HUES6 (cell line): ENCODE results near the gene CDH22.

Source experiments
- H3K27ac ChIP-seq: 2 replicates; pipeline ENCODE4 v1.7.0; 2013; ENCODE audit warnings: low read depth, mild to moderate bottlenecking, low read length, inconsistent platforms
- H3K27me3 ChIP-seq: 2 replicates; pipeline ENCODE4 v1.6.1; 2013; ENCODE audit warnings: low read length; ENCODE audit not compliant: control insufficient read depth, insufficient read depth
- H3K36me3 ChIP-seq: 2 replicates; pipeline ENCODE4 v1.6.1; 2013; ENCODE audit warnings: low read length; ENCODE audit not compliant: control insufficient read depth, insufficient read depth
- H3K4me1 ChIP-seq: 2 replicates; pipeline ENCODE4 v1.6.1; 2013; ENCODE audit warnings: low read length; ENCODE audit not compliant: control insufficient read depth, insufficient read depth
- H3K4me3 ChIP-seq: 2 replicates; pipeline ENCODE4 v1.5.1; 2013; ENCODE audit warnings: low read depth, low read length
- H3K9ac ChIP-seq: one replicate; pipeline ENCODE4 v1.6.1; 2013; ENCODE audit warnings: mild to moderate bottlenecking, low read length
- H3K9me3 ChIP-seq: 2 replicates; pipeline ENCODE4 v1.6.1; 2013; ENCODE audit warnings: low read depth, low read length; ENCODE audit not compliant: control insufficient read depth, insufficient read depth

The CDH22 gene

DNA sequence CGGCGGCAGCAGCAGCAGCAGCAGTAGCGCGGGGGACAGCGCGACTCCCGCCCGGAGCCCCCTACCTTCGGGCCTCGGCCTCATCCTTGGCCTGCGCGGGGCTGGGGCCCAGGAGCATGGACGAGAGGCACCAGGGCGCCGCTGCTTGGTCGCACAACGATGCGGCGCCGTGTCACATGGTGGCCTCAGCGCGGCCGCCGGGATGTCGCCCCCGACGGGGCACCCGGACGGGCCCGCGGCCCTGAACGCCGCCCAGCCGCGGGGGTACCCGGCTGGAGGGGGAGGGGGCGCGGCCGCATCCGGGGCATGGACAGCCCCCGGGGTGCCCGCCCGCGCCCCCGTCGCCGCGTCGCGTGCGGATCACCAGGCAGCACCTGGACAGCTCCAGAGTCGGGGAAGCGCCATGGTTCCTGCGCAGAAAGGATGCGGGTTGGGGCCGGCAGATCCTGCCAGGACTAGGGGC, 57.1 kb downstream of the CDH22 start:
- Histone ChIP-seq H3K4me3 (peak overlapping the region; percentile 49), H3K27me3 (peaks cover 91% of the 10 kb centered on the region), H3K9ac (no peak overlapping the region)

DNA sequence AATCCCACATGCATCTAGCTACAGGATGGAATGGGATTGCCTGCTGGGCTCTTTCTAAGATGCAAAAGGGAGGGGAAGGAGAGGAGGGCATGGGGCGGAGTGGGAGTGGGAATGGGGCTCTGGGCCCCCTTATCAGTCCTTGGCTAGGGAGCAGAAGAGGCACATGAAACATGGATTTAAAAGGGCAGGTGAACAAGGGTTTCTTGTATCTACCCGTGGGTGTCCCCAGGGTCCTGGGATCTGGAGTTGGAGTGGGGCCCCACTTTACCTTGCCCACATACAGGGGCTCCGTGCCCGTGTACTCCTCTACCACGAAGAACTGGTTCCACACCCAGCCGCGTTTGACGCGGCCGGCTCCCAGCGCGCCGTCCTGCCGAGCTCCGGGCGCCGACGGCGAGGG, 57.5 kb downstream of the CDH22 start:
- Histone ChIP-seq H3K9me3 (no peaks in the 10 kb centered on the region), H3K36me3 (no peaks in the 10 kb centered on the region), H3K27me3 (peaks cover 88% of the 10 kb centered on the region), H3K27ac (no peak overlapping the region), H3K4me1 (peaks cover 5% of the 10 kb centered on the region; the same call in 1 of the 2 replicates), H3K4me3 (peak overlapping the region; percentile 49; the same call in 1 of the 2 replicates), H3K9ac (no peak overlapping the region)

More for the DNA sequence above, 57.1 kb downstream of the CDH22 start:
- H3K27ac ChIP-seq, result no peak overlapping the region
- H3K36me3 ChIP-seq, result no peaks in the 10 kb centered on the region
- H3K9me3 ChIP-seq, result no peaks in the 10 kb centered on the region
- peaks cover 5% of the 10 kb centered on the region; the same call in 1 of the 2 replicates for H3K4me1 ChIP-seq

DNA sequence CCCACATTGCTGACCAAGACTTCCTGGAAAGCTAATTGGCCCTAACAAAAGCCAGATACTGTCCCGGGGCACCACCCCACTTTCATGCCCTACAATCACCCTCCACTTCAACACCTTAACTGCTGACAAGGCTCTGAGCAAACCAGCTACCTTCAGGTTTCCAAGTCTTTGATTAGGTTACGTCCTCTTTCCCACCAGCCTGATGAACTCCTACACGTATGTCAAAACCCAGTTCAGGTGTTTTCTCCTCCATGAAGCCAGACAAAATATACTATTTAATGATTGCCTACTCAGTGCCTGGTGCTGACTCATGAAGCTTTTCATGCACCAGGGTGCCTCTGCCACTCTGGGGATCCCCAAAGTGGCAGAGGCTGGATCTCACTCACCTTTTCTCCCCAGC, 58.6 kb downstream of the CDH22 start:
- Histone ChIP-seq H3K9me3 (no peaks in the 10 kb centered on the region), H3K4me3 (no peak overlapping the region), H3K27me3 (peaks cover 81% of the 10 kb centered on the region)

DNA sequence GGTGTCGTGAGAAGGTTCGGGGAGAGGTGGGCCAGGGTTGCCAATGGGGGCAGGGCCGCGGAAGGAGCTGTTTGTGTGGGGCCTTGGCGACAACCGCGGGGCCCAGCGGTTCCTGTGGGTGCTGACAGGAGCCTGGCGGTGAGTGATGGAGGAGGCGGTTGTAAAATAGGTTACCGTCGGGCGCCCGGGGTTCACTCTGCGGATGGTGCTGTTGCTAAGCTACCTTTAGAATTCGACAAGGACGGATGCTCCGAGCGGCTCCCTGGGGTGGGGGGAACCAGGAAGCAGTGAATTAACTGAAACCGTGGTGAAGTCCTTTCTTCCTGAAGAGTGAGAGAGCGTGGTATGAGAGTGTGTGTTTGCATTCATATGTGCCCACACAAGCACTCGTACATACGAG, 61.7 kb downstream of the CDH22 start:
- H3K27me3 ChIP-seq, result peaks cover 52% of the 10 kb centered on the region

More for the DNA sequence above, 58.6 kb downstream of the CDH22 start:
- Histone ChIP-seq H3K9ac (no peak overlapping the region), H3K4me1 (peaks cover 5% of the 10 kb centered on the region; the same call in 1 of the 2 replicates), H3K36me3 (no peaks in the 10 kb centered on the region), H3K27ac (no peak overlapping the region)

DNA sequence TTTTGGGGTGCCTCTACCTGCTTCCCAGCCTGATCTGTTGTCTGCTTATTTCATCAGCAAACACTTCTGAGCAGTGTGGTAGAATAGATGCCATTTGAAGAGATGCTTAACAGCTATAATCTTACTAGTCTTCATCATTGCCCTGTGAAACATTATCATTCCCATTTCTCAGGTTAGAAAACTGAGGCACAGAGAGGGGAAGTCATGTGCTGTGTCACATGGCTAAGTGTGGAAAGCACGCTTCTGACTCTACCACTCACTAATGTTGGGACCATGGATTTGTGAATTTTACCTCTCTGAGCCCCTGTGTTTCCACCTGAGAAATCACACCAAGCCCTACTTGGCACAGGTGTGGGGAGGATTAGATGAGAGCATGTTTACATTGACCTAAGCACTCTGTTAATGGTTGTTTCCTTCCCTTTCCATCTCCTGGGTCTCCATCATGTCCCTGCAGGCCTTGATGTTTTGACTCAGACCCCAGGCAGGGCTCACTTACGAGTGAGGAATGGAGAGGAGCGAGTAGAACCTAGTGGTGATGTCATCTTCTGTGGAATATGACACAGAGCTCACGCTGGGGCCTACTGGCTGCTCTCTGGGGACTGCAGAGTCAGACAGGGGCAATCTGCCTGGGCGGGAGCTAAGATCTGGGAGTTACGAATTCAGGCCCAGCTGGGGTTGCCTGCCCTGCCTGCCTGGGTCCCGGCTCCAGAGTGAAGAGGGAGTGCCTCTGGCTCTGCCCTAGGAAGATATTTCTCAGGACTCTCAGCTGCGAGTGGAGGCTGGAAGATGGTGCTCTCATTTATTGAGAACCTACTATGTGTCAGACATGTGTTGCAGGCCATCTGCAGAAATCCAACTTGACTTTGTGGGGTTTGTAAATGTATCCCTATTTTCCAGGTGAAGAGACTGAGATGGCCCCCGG, 64.3 kb downstream of the CDH22 start:
- peaks cover 28% of the 10 kb centered on the region for H3K27me3 ChIP-seq
- no peak overlapping the region for H3K27ac ChIP-seq
- no peaks in the 10 kb centered on the region for H3K9me3 ChIP-seq
- H3K9ac ChIP-seq, result no peak overlapping the region
- no peaks in the 10 kb centered on the region for H3K4me1 ChIP-seq
- no peaks in the 10 kb centered on the region for H3K36me3 ChIP-seq
- H3K4me3 ChIP-seq, result no peak overlapping the region

More for the DNA sequence above, 61.7 kb downstream of the CDH22 start:
- Histone ChIP-seq H3K4me3 (no peak overlapping the region), H3K4me1 (peaks cover 5% of the 10 kb centered on the region; the same call in 1 of the 2 replicates), H3K27ac (no peak overlapping the region), H3K9me3 (no peaks in the 10 kb centered on the region), H3K9ac (no peak overlapping the region), H3K36me3 (no peaks in the 10 kb centered on the region)

DNA sequence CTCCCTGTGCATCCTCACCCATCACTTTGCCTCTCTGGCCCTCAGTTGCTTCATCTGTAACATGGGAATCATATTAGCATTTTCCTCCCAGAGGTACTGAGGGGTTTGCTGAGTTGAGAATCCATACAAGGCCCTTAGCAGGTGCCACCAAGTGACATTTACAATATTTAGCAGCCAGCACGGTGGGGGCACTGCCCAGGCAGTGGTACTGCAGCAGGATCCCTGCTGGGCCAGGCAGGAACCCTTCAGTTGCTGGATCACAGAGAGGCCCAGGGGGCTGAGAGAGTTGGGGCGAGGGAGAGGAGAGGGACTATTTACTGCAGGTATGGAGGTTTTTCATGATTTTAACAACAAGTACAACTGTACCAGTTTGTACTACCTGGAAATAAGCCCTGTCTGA, 65.9 kb downstream of the CDH22 start:
- no peak overlapping the region for H3K9ac ChIP-seq
- H3K27me3 ChIP-seq, result peaks cover 12% of the 10 kb centered on the region; the same call in 1 of the 2 replicates
- H3K27ac ChIP-seq, result no peak overlapping the region
- no peaks in the 10 kb centered on the region for H3K9me3 ChIP-seq
- H3K36me3 ChIP-seq, result no peaks in the 10 kb centered on the region
- peaks cover 1% of the 10 kb centered on the region; the same call in 1 of the 2 replicates for H3K4me1 ChIP-seq
- H3K4me3 ChIP-seq, result no peak overlapping the region

DNA sequence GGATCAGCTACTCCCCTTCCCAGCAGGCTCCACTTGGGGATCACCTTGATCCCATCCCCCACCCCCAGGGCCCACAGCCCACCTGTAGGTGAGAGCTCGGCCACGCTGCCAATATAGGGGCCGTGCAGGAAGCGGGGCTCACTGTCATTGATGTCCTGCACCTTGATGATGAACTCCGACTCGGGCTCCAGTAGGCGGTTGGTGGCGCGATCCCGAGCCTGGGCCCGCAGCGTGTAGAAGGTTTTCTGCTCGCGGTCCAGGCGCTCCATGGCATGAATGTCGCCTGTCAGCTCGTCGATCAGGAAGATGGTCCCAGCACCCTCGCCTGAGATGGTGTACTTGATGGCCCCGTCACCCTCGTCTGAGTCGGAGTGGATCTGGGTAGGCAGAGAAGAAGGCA, 67.4 kb downstream of the CDH22 start:
- H3K9ac ChIP-seq, result no peak overlapping the region
- peaks cover 6% of the 10 kb centered on the region for H3K4me1 ChIP-seq
- H3K4me3 ChIP-seq, result no peak overlapping the region
- H3K9me3 ChIP-seq, result no peaks in the 10 kb centered on the region
- H3K27me3 ChIP-seq, result peaks cover 2% of the 10 kb centered on the region; the same call in 1 of the 2 replicates
- no peak overlapping the region for H3K27ac ChIP-seq
- no peaks in the 10 kb centered on the region for H3K36me3 ChIP-seq

DNA sequence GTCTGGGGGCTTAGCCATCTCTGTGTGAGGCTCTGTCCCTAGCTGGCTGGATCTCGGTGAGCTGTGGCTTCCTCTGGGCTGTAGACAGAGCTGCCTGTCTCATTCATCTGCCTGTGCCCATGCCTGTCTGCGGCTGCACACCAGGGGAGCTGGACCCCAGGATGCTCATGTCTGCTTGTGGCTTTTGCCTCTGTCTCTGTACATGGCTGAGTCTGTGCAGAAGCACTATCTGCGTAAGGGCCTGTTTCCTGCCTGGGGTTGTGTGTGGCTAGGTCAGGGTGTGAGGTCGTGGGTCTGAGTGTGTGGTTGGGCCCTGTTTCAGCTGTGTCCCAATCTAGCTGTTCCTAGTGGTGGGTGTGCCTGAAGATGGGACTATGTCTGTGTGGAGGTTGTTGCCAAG, 68.2 kb downstream of the CDH22 start:
- H3K4me3 ChIP-seq, result no peak overlapping the region
- no peak overlapping the region for H3K9ac ChIP-seq
- no peak overlapping the region for H3K27ac ChIP-seq
- H3K36me3 ChIP-seq, result no peaks in the 10 kb centered on the region
- H3K27me3 ChIP-seq, result peaks cover 8% of the 10 kb centered on the region; the same call in 1 of the 2 replicates
- peaks cover 6% of the 10 kb centered on the region for H3K4me1 ChIP-seq
- H3K9me3 ChIP-seq, result no peaks in the 10 kb centered on the region

DNA sequence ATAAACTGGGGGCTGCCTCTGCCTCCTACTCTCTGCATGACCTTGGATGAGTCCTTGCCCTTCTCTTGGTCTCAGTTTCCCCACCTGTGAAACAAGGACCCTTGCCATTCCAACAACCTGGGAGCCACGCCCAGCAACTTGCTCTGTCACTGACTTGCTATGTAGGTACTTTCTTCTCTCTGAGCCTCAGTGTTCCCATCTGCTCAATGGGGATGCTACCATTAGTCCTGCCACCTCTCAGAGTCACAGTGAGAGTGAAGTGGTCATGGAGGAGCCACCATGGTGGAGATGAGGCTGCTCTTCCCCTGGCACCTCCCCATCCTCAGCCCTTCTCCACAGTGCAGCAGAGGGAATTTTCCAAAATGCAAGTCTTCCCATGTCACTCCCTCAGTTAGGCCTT, 70.6 kb downstream of the CDH22 start:
- Histone ChIP-seq H3K36me3 (no peaks in the 10 kb centered on the region), H3K27me3 (peaks cover 15% of the 10 kb centered on the region; the same call in 1 of the 2 replicates), H3K9ac (no peak overlapping the region), H3K4me3 (no peak overlapping the region), H3K27ac (no peak overlapping the region), H3K4me1 (peaks cover 6% of the 10 kb centered on the region), H3K9me3 (no peaks in the 10 kb centered on the region)

DNA sequence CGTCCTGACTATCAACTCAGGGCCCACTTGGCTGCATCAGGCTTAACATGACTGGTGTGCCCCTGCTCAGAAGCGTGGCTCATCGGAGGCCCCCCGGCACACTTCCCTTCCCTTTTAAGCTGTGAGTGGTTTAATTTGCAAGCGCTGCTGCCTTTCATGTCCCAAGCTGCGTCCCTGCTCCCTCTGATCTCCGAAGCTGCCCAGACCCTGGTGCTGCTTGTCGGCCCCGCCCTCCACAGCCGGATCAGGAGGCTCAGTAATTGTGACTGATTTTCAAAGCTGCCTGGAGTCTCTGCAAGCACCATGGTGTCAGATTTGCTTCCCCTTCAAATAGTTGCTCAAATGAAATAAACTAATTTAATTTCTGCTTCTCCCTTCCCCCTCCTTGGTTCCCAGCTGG, 71.1 kb downstream of the CDH22 start:
- Histone ChIP-seq H3K9me3 (no peaks in the 10 kb centered on the region), H3K27ac (no peak overlapping the region), H3K27me3 (peaks cover 15% of the 10 kb centered on the region; the same call in 1 of the 2 replicates), H3K4me3 (0 out of 2 replicates have a peak overlapping the region, but pooled peaks have one; percentile 6), H3K4me1 (peaks cover 6% of the 10 kb centered on the region), H3K9ac (no peak overlapping the region), H3K36me3 (no peaks in the 10 kb centered on the region)

DNA sequence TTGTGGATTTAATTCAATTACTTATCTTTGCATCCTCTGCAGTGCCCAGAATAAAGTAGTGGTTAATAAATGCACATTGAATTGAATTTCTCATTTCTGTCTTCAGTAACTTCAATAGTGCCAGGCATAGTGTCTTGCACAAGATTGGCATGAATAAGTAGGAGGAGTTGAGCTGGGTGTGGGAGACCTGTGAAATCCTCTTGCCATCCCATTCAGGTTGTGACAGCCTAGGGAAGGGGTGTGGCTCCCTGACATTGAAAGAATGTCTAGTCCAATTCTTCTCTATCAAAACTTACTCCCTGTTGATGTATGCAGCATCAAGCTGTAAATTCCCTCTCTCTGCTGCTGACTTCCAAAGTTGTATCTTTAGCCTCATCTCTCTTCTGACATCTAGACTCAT, 73.2 kb downstream of the CDH22 start:
- Histone ChIP-seq H3K4me3 (no peak overlapping the region), H3K36me3 (no peaks in the 10 kb centered on the region), H3K9me3 (no peaks in the 10 kb centered on the region), H3K27ac (no peak overlapping the region), H3K27me3 (peaks cover 15% of the 10 kb centered on the region; the same call in 1 of the 2 replicates), H3K4me1 (peaks cover 6% of the 10 kb centered on the region), H3K9ac (no peak overlapping the region)
